ENCODE data around the gene RPL22. TPM values are rescaled to one million over a fixed set of nuclear protein-coding genes. Genes with fewer than 3 reads are reported as not detected.

Gene RPL22
- total RNA-seq, 3 donors from 2014 or later = 349 to 387 (median 350) TPM

- H3K4me1 ChIP-seq (ENCODE audit: low read depth) = peaks cover 18% of the 10 kb centered on the region
- H3K4me3 ChIP-seq = no peak overlapping the region
- ATAC-seq = no peak
- no peaks in the 10 kb centered on the region for H3K36me3 ChIP-seq (ENCODE audit: low read depth)
- no peaks in the 10 kb centered on the region for H3K9me3 ChIP-seq
- DNase-seq = no peak
- intact Hi-C loops (cut with DNase I, micrococcal nuclease) = loop anchor here in 1 of 2 donors (10.0 kb wide), 1 partner anchor 163 kb away; no protein-coding TSS in a partner anchor
- no peak for TF ChIP-seq CTCF (IDR thresholded peaks at IDR 0.05)
Measured at GRCh38 chr1:6241887-6242740, 42.7 kb upstream of the RPL22 start.

GRCh38 chr1:6241107-6241886, 41.9 kb upstream of the RPL22 start:
- Histone ChIP-seq H3K36me3 (ENCODE audit: low read depth) (no peaks in the 10 kb centered on the region), H3K4me1 (ENCODE audit: low read depth) (peaks cover 18% of the 10 kb centered on the region), H3K9me3 (no peaks in the 10 kb centered on the region), H3K4me3 (no peak overlapping the region)
- intact Hi-C loops (cut with DNase I, micrococcal nuclease) = loop anchor here in 1 of 2 donors (10.0 kb wide), 1 partner anchor 164 kb away; no protein-coding TSS in a partner anchor
- TF ChIP-seq CTCF (IDR thresholded peaks at IDR 0.05) = no peak
- DNase-seq (no peak), ATAC-seq (no peak)

- intact Hi-C loops (cut with DNase I, micrococcal nuclease) = loop anchor here in 1 of 2 donors (10.0 kb wide), 1 partner anchor 165 kb away; no protein-coding TSS in a partner anchor
- no peak for TF ChIP-seq CTCF (IDR thresholded peaks at IDR 0.05)
Measured at GRCh38 chr1:6239950-6240768, 40.8 kb upstream of the RPL22 start.

GRCh38 chr1:6239213-6239752, 39.9 kb upstream of the RPL22 start:
- DNase-seq (no peak), ATAC-seq (no peak)
- Histone ChIP-seq H3K4me3 (no peak overlapping the region), H3K36me3 (ENCODE audit: low read depth) (no peaks in the 10 kb centered on the region), H3K9me3 (no peaks in the 10 kb centered on the region), H3K4me1 (ENCODE audit: low read depth) (peaks cover 17% of the 10 kb centered on the region)
- TF ChIP-seq CTCF (IDR thresholded peaks at IDR 0.05) = no peak
- intact Hi-C loops (cut with DNase I, micrococcal nuclease) = no loop called here

More at GRCh38 chr1:6239950-6240768, 40.8 kb upstream of the RPL22 start:
- Histone ChIP-seq H3K4me3 (no peak overlapping the region), H3K36me3 (ENCODE audit: low read depth) (no peaks in the 10 kb centered on the region), H3K4me1 (ENCODE audit: low read depth) (peaks cover 9% of the 10 kb centered on the region), H3K9me3 (no peaks in the 10 kb centered on the region)
- no peak for DNase-seq
- no peak for ATAC-seq

- H3K4me3 ChIP-seq = no peak overlapping the region
- no peaks in the 10 kb centered on the region for H3K9me3 ChIP-seq
- intact Hi-C loops (cut with DNase I, micrococcal nuclease) = no loop called here
- no peak for TF ChIP-seq CTCF (IDR thresholded peaks at IDR 0.05)
- DNase-seq (no peak), ATAC-seq (no peak)
- peaks cover 15% of the 10 kb centered on the region for H3K4me1 ChIP-seq (ENCODE audit: low read depth)
- no peaks in the 10 kb centered on the region for H3K36me3 ChIP-seq (ENCODE audit: low read depth)
Measured at GRCh38 chr1:6237093-6237492, 37.7 kb upstream of the RPL22 start.
